Ascending aorta (tissue), 2 donors: ENCODE measurements around the gene PLB1. TPM values are rescaled to one million over a fixed set of nuclear protein-coding genes. Genes with fewer than 3 reads are reported as not detected.

ENCODE experiments used
- DNase-seq, 2 donors: peaks; one replicate each; pipeline ENCODE4 v3.0.0-alpha.2; 2019; ENCODE audit warnings: low spot score in 2 of 2
- H3K27ac ChIP-seq, 2 donors: fragments of 200-600 bp; sonication (generic); one replicate each; pipeline ENCODE4 v1.5.1; 2016 to 2017; ENCODE audit warnings: mild to moderate bottlenecking in 1 of 2
- H3K27me3 ChIP-seq: fragments of 200-600 bp; sonication (generic); one replicate; pipeline ENCODE4 v1.5.1; 2017
- H3K36me3 ChIP-seq, 2 donors: fragments of 200-600 bp; sonication (generic); one replicate each; pipeline ENCODE4 v1.5.1; 2016
- H3K4me1 ChIP-seq, 2 donors: fragments of 200-600 bp; sonication (generic); one replicate each; pipeline ENCODE4 v1.5.1; 2016 to 2017; ENCODE audit warnings: mild to moderate bottlenecking in 1 of 2
- H3K4me3 ChIP-seq, 2 donors: fragments of 200-600 bp; sonication (generic); one replicate each; pipeline ENCODE4 v1.5.1; 2016 to 2017; ENCODE audit warnings: mild to moderate bottlenecking in 1 of 2
- H3K9me3 ChIP-seq, 2 donors: fragments of 200-600 bp; sonication (generic); one replicate each; pipeline ENCODE4 v1.5.1; 2016
- intact Hi-C: fragments of 100-400 bp; cut with DNase I; formaldehyde crosslinking; loops from one replicate; pipeline ENCODE4 v1.15.1; 2023
- total RNA-seq: library from RNA; depleted of rRNA; stranded (reverse); fragments of >200 nt; gene quantifications from one replicate; pipeline ENCODE4 v1.1.0, GENCODE V29; 2016
- TF ChIP-seq, protein P1 (sequence below), 3 experiments: fragments of 200-600 bp in 2 of 3; fragments of 450-650 bp in 1 of 3; sonication (generic) in 2 of 3; IDR thresholded peaks; one replicate each; pipeline ENCODE4 v1.5.1; 2016 to 2019; ENCODE audit warnings: antibody characterized with exemption in 3 of 3, mild to moderate bottlenecking in 1 of 3, moderate library complexity in 1 of 3

Gene PLB1
- total RNA-seq, 1 donor from 2014 or later, result 9.7 TPM

DNA sequence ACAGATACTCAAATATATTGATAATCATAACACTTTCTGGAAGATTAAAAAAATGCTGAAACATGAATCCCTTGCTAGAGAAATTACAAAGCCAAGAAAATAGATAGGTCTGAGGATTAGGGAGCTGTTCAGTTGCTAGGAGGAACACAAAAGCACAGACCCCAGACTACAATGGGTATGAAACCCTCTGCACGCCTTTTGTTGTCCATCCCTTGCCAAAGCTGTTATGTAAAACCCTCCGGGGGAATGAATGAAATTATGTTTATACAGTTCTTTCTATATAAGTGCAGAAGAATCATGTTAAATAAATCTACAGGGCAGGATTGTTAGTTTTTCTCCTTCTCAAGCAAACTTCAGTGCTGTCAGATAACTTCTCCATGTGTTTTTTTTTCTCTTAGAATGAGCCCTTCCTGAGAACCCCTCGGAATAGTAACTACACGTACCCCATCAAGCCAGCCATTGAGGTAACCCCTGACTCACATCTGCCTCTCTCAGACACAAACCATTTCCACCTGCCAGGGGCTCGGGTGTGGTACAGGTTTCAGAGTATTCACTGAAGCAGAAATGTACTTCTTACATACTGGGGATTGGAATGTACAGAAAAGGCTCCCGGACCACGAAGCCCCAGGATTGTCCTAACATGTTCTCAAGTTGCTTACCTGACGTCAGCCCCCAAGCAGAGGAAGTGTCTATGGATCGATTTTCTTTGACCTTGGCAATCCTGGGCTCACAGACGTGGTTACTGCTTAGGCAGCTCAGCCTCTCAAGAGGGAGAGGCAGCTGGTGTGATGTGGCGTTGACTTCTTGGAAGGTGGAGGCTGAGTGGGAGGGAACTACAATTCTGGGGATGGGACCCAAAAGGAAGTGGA, 118.0 kb downstream of the PLB1 start:
- Histone ChIP-seq H3K27me3 (no peaks in the 10 kb centered on the region), H3K9me3 (no peaks in the 10 kb centered on the region), H3K4me1 (peaks cover 0 to 22% of the 10 kb centered on the region in 2 donors), H3K27ac (no peak overlapping the region), H3K4me3 (no peak overlapping the region), H3K36me3 (no peaks in the 10 kb centered on the region)
- intact Hi-C loops, result no loop called here
- DNase-seq, result no peak
- TF ChIP-seq, protein P1, sequence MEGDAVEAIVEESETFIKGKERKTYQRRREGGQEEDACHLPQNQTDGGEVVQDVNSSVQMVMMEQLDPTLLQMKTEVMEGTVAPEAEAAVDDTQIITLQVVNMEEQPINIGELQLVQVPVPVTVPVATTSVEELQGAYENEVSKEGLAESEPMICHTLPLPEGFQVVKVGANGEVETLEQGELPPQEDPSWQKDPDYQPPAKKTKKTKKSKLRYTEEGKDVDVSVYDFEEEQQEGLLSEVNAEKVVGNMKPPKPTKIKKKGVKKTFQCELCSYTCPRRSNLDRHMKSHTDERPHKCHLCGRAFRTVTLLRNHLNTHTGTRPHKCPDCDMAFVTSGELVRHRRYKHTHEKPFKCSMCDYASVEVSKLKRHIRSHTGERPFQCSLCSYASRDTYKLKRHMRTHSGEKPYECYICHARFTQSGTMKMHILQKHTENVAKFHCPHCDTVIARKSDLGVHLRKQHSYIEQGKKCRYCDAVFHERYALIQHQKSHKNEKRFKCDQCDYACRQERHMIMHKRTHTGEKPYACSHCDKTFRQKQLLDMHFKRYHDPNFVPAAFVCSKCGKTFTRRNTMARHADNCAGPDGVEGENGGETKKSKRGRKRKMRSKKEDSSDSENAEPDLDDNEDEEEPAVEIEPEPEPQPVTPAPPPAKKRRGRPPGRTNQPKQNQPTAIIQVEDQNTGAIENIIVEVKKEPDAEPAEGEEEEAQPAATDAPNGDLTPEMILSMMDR (IDR thresholded peaks at IDR 0.05), result no peak

DNA sequence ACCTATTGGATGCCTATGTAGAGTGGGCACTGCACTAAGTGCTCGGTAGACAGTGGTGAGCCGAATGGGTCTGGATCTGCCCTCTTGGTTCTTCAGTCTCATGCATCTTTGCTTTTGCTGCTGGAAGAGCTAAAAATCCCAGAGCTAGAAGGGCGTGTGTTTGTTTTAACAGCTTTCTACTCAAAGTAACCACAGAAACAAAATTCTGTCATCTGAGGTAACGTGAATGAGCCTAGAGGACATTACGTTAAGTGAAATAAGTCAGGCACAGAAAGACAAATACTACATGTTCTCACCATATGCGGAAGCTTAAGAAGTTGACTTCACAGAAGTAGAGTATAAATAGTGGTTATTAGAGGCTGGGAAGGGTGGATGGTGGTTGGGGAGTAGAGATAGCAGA, 119.8 kb downstream of the PLB1 start:
- intact Hi-C loops, result no loop called here
- Histone ChIP-seq H3K27me3 (no peaks in the 10 kb centered on the region), H3K4me1 (peaks cover 8 to 33% of the 10 kb centered on the region in 2 donors), H3K27ac (no peak overlapping the region), H3K9me3 (no peaks in the 10 kb centered on the region), H3K36me3 (no peaks in the 10 kb centered on the region), H3K4me3 (no peak overlapping the region)
- DNase-seq, result no peak
- TF ChIP-seq, protein P1 (IDR thresholded peaks at IDR 0.05), result no peak

DNA sequence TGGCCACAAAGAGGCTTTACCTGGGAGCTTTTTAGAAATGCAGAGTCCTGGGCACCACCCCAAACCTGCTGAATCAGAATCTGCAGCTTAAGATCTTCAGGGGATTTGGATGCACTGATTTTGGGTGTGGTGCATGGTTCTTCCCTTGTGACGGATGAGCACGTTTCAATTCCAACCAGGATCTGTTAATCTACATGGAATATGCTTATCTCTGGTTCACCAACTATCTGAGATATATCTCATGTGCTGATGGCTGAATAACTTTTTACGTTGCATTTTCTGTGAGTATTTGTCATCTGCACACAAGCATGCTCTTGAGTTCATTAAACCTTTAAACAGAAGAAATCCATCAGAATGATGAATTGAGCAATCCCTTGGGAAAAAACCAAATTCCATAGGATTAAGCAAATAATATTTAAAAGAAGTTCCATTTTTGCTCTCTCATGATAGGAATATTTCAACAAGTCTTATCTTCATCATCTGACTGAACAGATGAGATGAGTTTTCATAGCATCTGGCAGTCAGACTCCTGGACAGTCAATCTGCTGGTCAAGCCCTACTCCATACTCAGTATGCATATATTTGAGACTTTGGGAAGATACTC, 120.6 kb downstream of the PLB1 start:
- H3K27ac ChIP-seq, result no peak overlapping the region
- H3K4me3 ChIP-seq, result no peak overlapping the region
- peaks cover 13 to 32% of the 10 kb centered on the region in 2 donors for H3K4me1 ChIP-seq
- TF ChIP-seq, protein P1 (IDR thresholded peaks at IDR 0.05), result no peak
- no peaks in the 10 kb centered on the region for H3K36me3 ChIP-seq
- H3K27me3 ChIP-seq, result no peaks in the 10 kb centered on the region
- no peaks in the 10 kb centered on the region for H3K9me3 ChIP-seq
- intact Hi-C loops, result no loop called here
- DNase-seq, result no peak

DNA sequence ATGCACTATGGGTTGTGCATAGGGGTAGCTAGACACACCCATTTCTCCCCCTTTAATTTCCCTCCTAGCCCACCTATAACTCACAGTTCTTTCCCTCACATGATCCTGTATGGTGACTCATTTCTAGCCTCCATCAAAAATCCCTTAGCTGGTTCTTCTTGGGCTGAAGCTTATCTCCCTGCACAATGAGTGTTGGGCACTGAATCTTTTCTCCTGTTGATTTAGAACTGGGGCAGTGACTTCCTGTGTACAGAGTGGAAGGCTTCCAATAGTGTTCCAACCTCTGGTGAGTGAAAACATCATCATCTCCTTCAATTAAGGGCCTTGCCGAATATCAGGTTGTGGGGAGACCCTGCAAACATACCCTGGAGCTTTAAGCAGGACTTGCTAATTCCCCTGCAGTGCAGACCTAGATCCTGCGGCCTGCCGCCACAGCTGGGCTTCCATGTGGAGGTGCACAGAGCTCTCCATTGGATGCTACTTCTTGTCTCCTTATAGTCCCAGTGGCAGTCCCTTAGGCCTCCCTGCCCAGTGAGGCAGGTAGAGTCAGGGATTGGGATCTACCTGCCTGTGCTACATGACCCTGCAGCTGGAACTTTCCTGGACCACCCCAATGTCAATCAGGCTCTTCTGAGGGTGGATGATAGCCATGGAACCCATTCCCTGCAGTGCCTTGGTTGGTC, 121.8 kb downstream of the PLB1 start:
- Histone ChIP-seq H3K27me3 (no peaks in the 10 kb centered on the region), H3K36me3 (no peaks in the 10 kb centered on the region), H3K4me1 (peaks cover 13 to 35% of the 10 kb centered on the region in 2 donors), H3K9me3 (no peaks in the 10 kb centered on the region), H3K4me3 (no peak overlapping the region), H3K27ac (peak overlapping the region; percentile 46 to 55)
- intact Hi-C loops, result no loop called here
- TF ChIP-seq, protein P1 (IDR thresholded peaks at IDR 0.05), result no peak
- no peak for DNase-seq

DNA sequence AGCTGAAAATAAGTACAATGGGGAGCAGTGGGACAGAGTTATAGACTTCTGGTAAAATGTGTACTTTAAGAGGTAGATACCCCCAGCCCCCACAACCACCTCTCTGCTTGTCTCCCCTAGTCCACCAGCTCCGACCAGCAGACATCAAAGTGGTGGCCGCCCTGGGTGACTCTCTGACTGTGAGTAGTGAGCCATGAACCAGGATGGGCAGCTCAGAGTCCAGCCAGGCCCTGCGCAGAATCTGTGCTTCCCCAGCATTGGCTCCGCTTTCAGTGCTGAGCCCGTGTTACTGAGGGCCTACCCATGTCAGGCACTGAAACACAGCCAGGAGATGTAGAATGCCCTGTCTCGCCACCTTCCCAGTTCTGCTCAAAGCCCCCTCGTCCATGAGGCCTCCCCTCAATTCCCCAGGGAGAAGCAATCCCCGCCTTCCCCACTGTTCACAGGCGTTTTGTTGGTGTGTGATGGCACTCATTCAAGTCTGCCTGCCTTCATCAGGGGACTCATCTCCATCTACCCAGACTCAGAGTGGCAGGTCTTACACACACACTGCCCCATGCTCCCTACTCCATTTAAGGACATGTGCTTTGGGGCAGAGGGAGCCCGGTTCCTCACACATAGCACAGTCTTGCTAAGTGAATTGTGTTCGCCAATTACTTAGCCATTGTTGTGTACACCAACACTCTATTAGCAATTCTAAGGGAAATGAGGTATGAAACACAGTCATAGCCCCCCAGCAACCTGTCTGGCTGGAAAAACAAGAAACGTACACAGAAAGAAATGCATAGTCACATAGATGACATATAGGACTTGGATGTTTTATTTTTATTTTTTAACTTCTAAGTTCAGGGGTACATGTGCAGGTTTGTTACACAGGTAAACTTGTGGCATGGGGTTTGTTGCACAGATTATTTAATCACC, 122.6 kb downstream of the PLB1 start:
- no peaks in the 10 kb centered on the region for H3K9me3 ChIP-seq
- H3K27ac ChIP-seq, result peak overlapping the region; percentile 46 to 55
- no peak for DNase-seq
- intact Hi-C loops, result no loop called here
- H3K4me1 ChIP-seq, result peaks cover 13 to 38% of the 10 kb centered on the region in 2 donors
- TF ChIP-seq, protein P1 (IDR thresholded peaks at IDR 0.05), result no peak
- H3K36me3 ChIP-seq, result no peaks in the 10 kb centered on the region
- H3K27me3 ChIP-seq, result no peaks in the 10 kb centered on the region
- no peak overlapping the region for H3K4me3 ChIP-seq
